K562 (cell line): ENCODE measurements around the gene RFPL2.

ENCODE experiments used
- CBX5 ChIP-seq: IDR thresholded peaks from 2 replicates; pipeline ENCODE4 v1.6.1; 2014; ENCODE audit warnings: low read depth, borderline replicate concordance
- CTCF ChIP-seq, 3 experiments: IDR thresholded peaks in 2 of 3; conservative IDR thresholded peaks in 1 of 3; 2 replicates each; pipeline ENCODE4 v1.5.1; 2011 to 2012; ENCODE audit warnings: low read length in 3 of 3, mild to moderate bottlenecking in 3 of 3, control low read depth in 2 of 3, improper control_type of control experiment in 1 of 3, inconsistent platforms in 1 of 3, low read depth in 1 of 3, mixed read lengths in 1 of 3, moderate library complexity in 1 of 3; ENCODE audit not compliant: insufficient read depth in 2 of 3
- EP300 ChIP-seq: IDR thresholded peaks from 2 replicates; pipeline ENCODE4 v1.6.1; 2012; ENCODE audit warnings: low read length, improper control_type of control experiment
- PKNOX1 ChIP-seq: fragments of 450-650 bp; IDR thresholded peaks from 2 replicates; pipeline ENCODE4 v1.6.1; 2016
- SPI1 ChIP-seq: IDR thresholded peaks from 2 replicates; pipeline ENCODE4 v1.6.1; 2011; ENCODE audit warnings: low read depth, low read length, control low read depth, borderline replicate concordance
- SREBF2 ChIP-seq: sonication (generic); formaldehyde crosslinking; IDR thresholded peaks from 2 replicates; pipeline ENCODE4 v1.4.0; 2020; ENCODE audit warnings: mild to moderate bottlenecking, missing genetic modification reagents
- ZNF274 ChIP-seq: IDR thresholded peaks from 2 replicates; pipeline ENCODE4 v1.6.1; 2011; ENCODE audit warnings: low read depth, mild to moderate bottlenecking, low read length, moderate library complexity, borderline replicate concordance

GRCh38 chr22:32232191-32232830 is 27.4 kb upstream of the RFPL2 start:
- no peak for TF ChIP-seq SREBF2 (CRISPR knock-in tag)
- TF ChIP-seq CTCF (IDR thresholded peaks at IDR 0.05 in 2 of 3, conservative IDR thresholded peaks at IDR 0.05 in 1 of 3; ENCODE audit: insufficient read depth in 2 of 3, low read depth in 1 of 3, low read length in 3 of 3), result no peak
- TF ChIP-seq CBX5, result no peak
- no peak for TF ChIP-seq EP300
- no peak for TF ChIP-seq ZNF274
- TF ChIP-seq PKNOX1, result no peak
- no peak for TF ChIP-seq SPI1
